MCF 10A (cell line): ENCODE measurements around the gene EGFL7. TPM values are rescaled to one million over a fixed set of nuclear protein-coding genes. Genes with fewer than 3 reads are reported as not detected.

Experiments used
- BruUV-seq: library from RNA; stranded (reverse); fragments of 400-500 nt; replicated peaks from 2 replicates; lab custom pipeline; 2021; lab: Mats Ljungman, UMichigan
- CTCF ChIA-PET: fragments of 300-600 bp; sonication (Branson Sonifier 250); formaldehyde crosslinking; extraction: SDS; loops from one replicate; lab custom pipeline; 2021; ENCODE audit warnings: antibody characterized with exemption, inconsistent platforms; lab: Yijun Ruan, JAX
- POLR2A ChIA-PET: fragments of 300-600, 350-650 bp; sonication (Branson Sonifier 250); formaldehyde crosslinking; extraction: SDS; loops from one replicate; lab custom pipeline; 2020; ENCODE audit warnings: antibody characterized with exemption, inconsistent platforms; lab: Yijun Ruan, JAX
- DNase-seq: peaks from one replicate; pipeline ENCODE4 v3.0.0-alpha.2; 2018; ENCODE audit not compliant: unreplicated experiment
- H3K27ac Mint-ChIP-seq: one replicate; pipeline ENCODE4 v1.8.0; 2022; ENCODE audit warnings: mild to moderate bottlenecking, low read depth, mixed read lengths; ENCODE audit not compliant: unreplicated experiment
- H3K27me3 Mint-ChIP-seq: one replicate; pipeline ENCODE4 v1.8.0; 2022; ENCODE audit warnings: mixed read lengths; ENCODE audit not compliant: insufficient read depth, unreplicated experiment
- H3K36me3 Mint-ChIP-seq: one replicate; pipeline ENCODE4 v1.8.0; 2022; ENCODE audit warnings: mild to moderate bottlenecking, moderate library complexity, mixed read lengths; ENCODE audit not compliant: insufficient read depth, unreplicated experiment
- H3K4me1 Mint-ChIP-seq: one replicate; pipeline ENCODE4 v1.8.0; 2022; ENCODE audit warnings: mixed read lengths; ENCODE audit not compliant: insufficient read depth, unreplicated experiment
- H3K4me3 Mint-ChIP-seq: one replicate; pipeline ENCODE4 v1.8.0; 2022; ENCODE audit warnings: mild to moderate bottlenecking, moderate library complexity, mixed read lengths; ENCODE audit not compliant: unreplicated experiment
- H3K9me3 Mint-ChIP-seq: one replicate; pipeline ENCODE4 v1.8.0; 2022; ENCODE audit warnings: mixed read lengths; ENCODE audit not compliant: unreplicated experiment
- CTCF ChIP-seq: fragments of 200-600 bp; IDR thresholded peaks from one replicate; pipeline ENCODE4 v1.8.0; 2022; ENCODE audit warnings: antibody characterized with exemption, mild to moderate bottlenecking; ENCODE audit not compliant: unreplicated experiment
- intact Hi-C: fragments of 100-400 bp; cut with micrococcal nuclease; formaldehyde crosslinking; loops from 2 replicates; pipeline ENCODE4 v1.14.1; 2022
- total RNA-seq: library from RNA; stranded (reverse); gene quantifications from 2 replicates; pipeline ENCODE4 v1.2.3, GENCODE V29; 2022

EGFL7 gene
- total RNA-seq, 1 experiment from 2014 or later: 3.9 TPM

DNA sequence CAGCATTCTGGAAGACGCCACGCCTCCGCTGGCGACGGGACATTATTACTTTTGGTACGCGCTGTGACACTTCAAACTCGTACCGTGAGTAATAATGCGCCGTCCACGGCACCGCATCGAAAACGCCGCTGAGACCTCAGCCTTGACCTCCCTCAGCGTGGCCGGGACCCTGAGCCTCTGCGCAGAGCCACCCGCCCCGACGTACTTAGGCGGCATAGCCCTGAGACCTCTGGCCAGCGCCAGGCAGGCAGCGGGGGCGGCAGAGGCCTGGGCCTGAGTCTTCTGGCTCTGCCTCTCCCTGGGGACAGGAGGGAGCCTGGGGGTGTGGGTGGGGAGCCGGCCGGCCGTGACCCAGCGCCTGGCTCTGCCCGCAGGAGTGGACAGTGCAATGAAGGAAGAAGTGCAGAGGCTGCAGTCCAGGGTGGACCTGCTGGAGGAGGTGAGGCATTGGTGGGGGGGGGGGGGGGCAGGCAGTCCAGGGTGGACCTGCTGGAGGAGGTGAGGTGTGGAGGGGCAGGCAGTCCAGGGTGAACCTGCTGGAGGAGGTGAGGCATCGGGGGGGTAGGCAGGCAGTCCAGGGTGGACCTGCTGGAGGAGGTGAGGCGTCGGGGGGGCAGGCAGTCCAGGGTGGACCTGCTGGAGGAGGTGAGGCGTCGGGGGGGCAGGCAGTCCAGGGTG, 8.0 kb downstream of the EGFL7 start:
- intact Hi-C loops: no loop called here
- BruUV-seq: no TSS peak
- CTCF ChIA-PET: interaction anchor here (0.7 to 3.4 kb wide), 4 partner anchors 13 to 477 kb away, joined by 3 to 22 read pairs (median 4); no protein-coding TSS in a partner anchor

DNA sequence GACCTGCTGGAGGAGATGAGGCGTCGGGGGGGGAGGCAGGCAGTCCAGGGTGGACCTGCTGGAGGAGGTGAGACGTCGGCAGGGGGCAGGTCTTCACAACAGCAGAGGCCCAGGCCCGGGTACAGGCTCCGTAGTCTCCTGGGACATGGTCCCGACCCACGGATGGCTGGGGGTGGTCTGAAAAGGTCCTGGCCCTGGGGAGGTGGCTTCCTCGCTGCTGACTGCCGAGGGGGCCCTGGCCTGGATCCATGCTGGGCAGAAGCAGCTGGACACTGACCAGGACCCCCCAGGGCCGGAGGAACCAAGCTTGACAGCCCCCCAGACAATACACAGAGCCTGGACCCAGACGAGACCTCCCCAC, 8.5 kb downstream of the EGFL7 start:
- H3K9me3 Mint-ChIP-seq: no peaks in the 10 kb centered on the region
- H3K27me3 Mint-ChIP-seq: no peaks in the 10 kb centered on the region
- CTCF ChIA-PET: interaction anchor here (0.6 to 3.4 kb wide), 6 partner anchors 12 to 477 kb away, joined by 3 to 22 read pairs (median 4); no protein-coding TSS in a partner anchor
- intact Hi-C loops: no loop called here
- POLR2A ChIA-PET: interaction anchor here (0.6 to 1.0 kb wide), 2 partner anchors 10 to 23 kb away, joined by 3 to 4 read pairs; no protein-coding TSS in a partner anchor
- H3K4me1 Mint-ChIP-seq: no peaks in the 10 kb centered on the region
- no peak for DNase-seq
- H3K27ac Mint-ChIP-seq: no peak overlapping the region
- TF ChIP-seq CTCF: no peak
- BruUV-seq: no TSS peak
- H3K36me3 Mint-ChIP-seq: peaks cover 13% of the 10 kb centered on the region
- no peak overlapping the region for H3K4me3 Mint-ChIP-seq

More for the DNA sequence above, 8.0 kb downstream of the EGFL7 start:
- Mint-ChIP-seq H3K36me3 (peaks cover 13% of the 10 kb centered on the region), H3K4me3 (no peak overlapping the region), H3K4me1 (no peaks in the 10 kb centered on the region), H3K27ac (no peak overlapping the region), H3K9me3 (no peaks in the 10 kb centered on the region), H3K27me3 (no peaks in the 10 kb centered on the region)
- no peak for TF ChIP-seq CTCF
- POLR2A ChIA-PET: interaction anchor here (0.6 to 1.0 kb wide), 2 partner anchors 11 to 24 kb away, joined by 3 to 4 read pairs; no protein-coding TSS in a partner anchor
- no peak for DNase-seq

DNA sequence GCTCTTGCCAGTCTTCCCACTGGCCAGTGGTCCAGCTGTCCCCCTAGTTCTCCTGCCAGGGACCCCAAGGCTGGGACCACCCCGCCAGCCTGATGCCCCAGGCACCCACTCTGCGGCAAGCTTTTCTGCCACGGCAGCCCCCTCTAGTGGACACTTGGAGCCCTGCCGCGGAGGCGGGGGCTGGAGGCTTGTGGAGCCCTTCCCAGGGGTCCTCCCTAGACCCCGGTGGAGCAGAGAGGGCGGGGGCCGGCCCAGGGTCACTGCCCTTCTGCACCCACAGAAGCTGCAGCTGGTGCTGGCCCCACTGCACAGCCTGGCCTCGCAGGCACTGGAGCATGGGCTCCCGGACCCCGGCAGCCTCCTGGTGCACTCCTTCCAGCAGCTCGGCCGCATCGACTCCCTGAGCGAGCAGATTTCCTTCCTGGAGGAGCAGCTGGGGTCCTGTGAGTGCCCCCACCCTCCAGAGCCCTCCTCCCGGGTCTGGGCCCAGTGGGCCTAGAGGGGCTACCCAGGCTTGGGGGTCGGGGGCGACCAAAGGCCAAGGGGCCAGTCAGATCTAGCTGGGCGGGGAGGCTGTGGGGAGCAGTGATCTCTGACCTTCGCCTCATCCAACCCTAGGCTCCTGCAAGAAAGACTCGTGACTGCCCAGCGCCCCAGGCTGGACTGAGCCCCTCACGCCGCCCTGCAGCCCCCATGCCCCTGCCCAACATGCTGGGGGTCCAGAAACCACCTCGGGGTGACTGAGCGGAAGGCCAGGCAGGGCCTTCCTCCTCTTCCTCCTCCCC, 9.1 kb downstream of the EGFL7 start:
- peak; percentile 28 for DNase-seq

More for the DNA sequence above, 9.1 kb downstream of the EGFL7 start:
- POLR2A ChIA-PET: interaction anchor here (0.6 to 1.2 kb wide), 4 partner anchors 10 to 334 kb away, joined by 3 to 4 read pairs (median 4); no protein-coding TSS in a partner anchor
- Mint-ChIP-seq H3K9me3 (no peaks in the 10 kb centered on the region), H3K4me1 (no peaks in the 10 kb centered on the region), H3K4me3 (no peak overlapping the region), H3K36me3 (peaks cover 13% of the 10 kb centered on the region), H3K27ac (no peak overlapping the region), H3K27me3 (no peaks in the 10 kb centered on the region)
- no TSS peak for BruUV-seq
- CTCF ChIA-PET: interaction anchor here (0.6 to 3.4 kb wide), 12 partner anchors 12 to 476 kb away, joined by 3 to 22 read pairs (median 3); no protein-coding TSS in a partner anchor
- intact Hi-C loops: no loop called here
- TF ChIP-seq CTCF: peak; percentile 85
